CD4-positive, alpha-beta T cell (primary cell): Measurements from ENCODE around the gene ACR. TPM values are rescaled to one million over a fixed set of nuclear protein-coding genes. Genes with fewer than 3 reads are reported as not detected.

Source experiments
- ATAC-seq: fragments of 200-7000 bp; cut with Tn5 transposase; one replicate; pipeline ENCODE4 v1.10.0; 2022; ENCODE audit warnings: mild to moderate bottlenecking; ENCODE audit not compliant: poor library complexity
- CTCF ChIA-PET: fragments of 350-600 bp; sonication (Branson Sonifier 250); formaldehyde crosslinking; loops from one replicate; lab custom pipeline; 2021; ENCODE audit warnings: antibody characterized with exemption, inconsistent platforms; lab: Charles Lee
- POLR2A ChIA-PET: fragments of 350-600 bp; sonication (Branson Sonifier 250); formaldehyde crosslinking; loops from one replicate; lab custom pipeline; 2021; ENCODE audit warnings: antibody characterized with exemption, inconsistent platforms; lab: Charles Lee
- DNase-seq, 14 experiments: peaks; one replicate each; pipeline ENCODE4 v3.0.0-alpha.2; 2013 to 2020; ENCODE audit warnings: mixed read lengths in 2 of 14
- H3K27ac ChIP-seq, 2 donors: one replicate each; pipeline versions ENCODE4 v1.5.1 to v1.7.0; 2013; ENCODE audit warnings: low read length in 2 of 2, low read depth in 1 of 2, mild to moderate bottlenecking in 1 of 2
- H3K27me3 ChIP-seq, 2 experiments: 1 replicate in 1 of 2; 2 replicates in 1 of 2; pipeline versions ENCODE4 v1.6.1 to v1.7.0; 2013; ENCODE audit warnings: low read length in 2 of 2, control low read depth in 1 of 2, mild to moderate bottlenecking in 1 of 2, moderate library complexity in 1 of 2; ENCODE audit not compliant: insufficient read depth in 2 of 2, control insufficient read depth in 1 of 2
- H3K36me3 ChIP-seq: one replicate; pipeline ENCODE4 v1.6.1; 2013; ENCODE audit warnings: low read length, control low read depth; ENCODE audit not compliant: insufficient read depth
- H3K4me1 ChIP-seq: one replicate; pipeline ENCODE4 v1.6.1; 2013; ENCODE audit warnings: low read length, control low read depth; ENCODE audit not compliant: insufficient read depth
- H3K4me3 ChIP-seq: one replicate; pipeline ENCODE4 v1.5.1; 2013; ENCODE audit warnings: mild to moderate bottlenecking, low read length, moderate library complexity
- H3K9me3 ChIP-seq, 2 experiments: 1 replicate in 1 of 2; 2 replicates in 1 of 2; pipeline versions ENCODE4 v1.6.1 to v1.7.0; 2013; ENCODE audit warnings: low read length in 2 of 2, mild to moderate bottlenecking in 2 of 2, control low read depth in 1 of 2, moderate library complexity in 1 of 2; ENCODE audit not compliant: control insufficient read depth in 1 of 2, insufficient read depth in 1 of 2
- H3K27ac Mint-ChIP-seq: one replicate; pipeline ENCODE4 v1.8.0; 2020; ENCODE audit warnings: mixed read lengths
- H3K27me3 Mint-ChIP-seq: one replicate; pipeline ENCODE4 v1.8.0; 2021; ENCODE audit warnings: mixed read lengths
- H3K36me3 Mint-ChIP-seq: one replicate; pipeline ENCODE4 v1.8.0; 2021; ENCODE audit warnings: low read depth, mixed read lengths
- H3K4me1 Mint-ChIP-seq: one replicate; pipeline ENCODE4 v1.8.0; 2021; ENCODE audit warnings: low read depth, mixed read lengths
- H3K4me3 Mint-ChIP-seq: one replicate; pipeline ENCODE4 v1.8.0; 2020; ENCODE audit warnings: mild to moderate bottlenecking, mixed read lengths
- H3K9me3 Mint-ChIP-seq: one replicate; pipeline ENCODE4 v1.8.0; 2020; ENCODE audit warnings: mixed read lengths
- intact Hi-C, 2 experiments: fragments of 100-400 bp; cut with DNase I in 1 of 2; cut with micrococcal nuclease in 1 of 2; formaldehyde crosslinking; loops; one replicate each; pipeline versions ENCODE4 v1.15.1 to v1.9.0; 2023 to 2025; cut with DNase I, micrococcal nuclease
- total RNA-seq, 174 experiments: library from RNA in 2 of 174; stranded (reverse) in 2 of 174; gene quantifications; one replicate each; pipeline ENCODE4 v1.2.3 and lab custom pipeline; 2021 to 2026
- TF ChIP-seq, protein P1 (sequence below): fragments of 200-600 bp; IDR thresholded peaks from one replicate; pipeline ENCODE4 v1.8.0; 2022; ENCODE audit warnings: antibody characterized with exemption, mild to moderate bottlenecking

The ACR gene
- total RNA-seq, 2 experiments from 2014 or later = not detected

DNA sequence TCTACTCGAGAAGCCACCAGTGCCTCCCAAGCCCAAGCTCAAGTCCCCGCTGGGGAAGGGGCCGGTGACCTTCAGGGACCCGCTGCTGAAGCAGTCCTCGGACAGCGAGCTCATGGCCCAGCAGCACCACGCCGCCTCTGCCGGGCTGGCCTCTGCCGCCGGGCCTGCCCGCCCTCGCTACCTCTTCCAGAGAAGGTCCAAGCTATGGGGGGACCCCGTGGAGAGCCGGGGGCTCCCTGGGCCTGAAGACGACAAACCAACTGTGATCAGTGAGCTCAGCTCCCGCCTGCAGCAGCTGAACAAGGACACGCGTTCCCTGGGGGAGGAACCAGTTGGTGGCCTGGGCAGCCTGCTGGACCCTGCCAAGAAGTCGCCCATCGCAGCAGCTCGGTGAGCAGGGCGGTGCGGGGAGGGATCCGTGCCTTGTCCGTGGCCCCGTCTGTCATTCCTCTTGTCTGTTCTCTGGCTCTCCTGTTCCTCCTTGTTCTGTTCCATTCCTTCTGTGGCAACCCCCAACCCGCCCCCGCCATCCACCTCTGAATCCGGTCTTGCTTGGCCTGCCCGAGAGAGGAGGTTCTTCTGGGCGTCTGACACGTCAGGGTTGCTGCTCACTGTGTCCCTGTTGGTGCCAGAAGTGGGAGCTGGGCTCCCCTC, 15.8 kb upstream of the ACR start:
- no peak overlapping the region for H3K4me3 ChIP-seq
- Mint-ChIP-seq H3K36me3 (no peaks in the 10 kb centered on the region), H3K4me1 (no peaks in the 10 kb centered on the region), H3K4me3 (no peak overlapping the region), H3K9me3 (no peaks in the 10 kb centered on the region), H3K27ac (no peak overlapping the region), H3K27me3 (no peaks in the 10 kb centered on the region)
- H3K9me3 ChIP-seq = peaks cover 0 to 5% of the 10 kb centered on the region in 2 experiments
- no peak for ATAC-seq
- no peak overlapping the region for H3K27ac ChIP-seq
- CTCF ChIA-PET = no interaction called here
- H3K4me1 ChIP-seq = no peaks in the 10 kb centered on the region
- intact Hi-C loops = no loop called here
- H3K27me3 ChIP-seq = peaks cover 0 to 3% of the 10 kb centered on the region in 2 experiments
- H3K36me3 ChIP-seq = no peaks in the 10 kb centered on the region
- TF ChIP-seq, protein P1, sequence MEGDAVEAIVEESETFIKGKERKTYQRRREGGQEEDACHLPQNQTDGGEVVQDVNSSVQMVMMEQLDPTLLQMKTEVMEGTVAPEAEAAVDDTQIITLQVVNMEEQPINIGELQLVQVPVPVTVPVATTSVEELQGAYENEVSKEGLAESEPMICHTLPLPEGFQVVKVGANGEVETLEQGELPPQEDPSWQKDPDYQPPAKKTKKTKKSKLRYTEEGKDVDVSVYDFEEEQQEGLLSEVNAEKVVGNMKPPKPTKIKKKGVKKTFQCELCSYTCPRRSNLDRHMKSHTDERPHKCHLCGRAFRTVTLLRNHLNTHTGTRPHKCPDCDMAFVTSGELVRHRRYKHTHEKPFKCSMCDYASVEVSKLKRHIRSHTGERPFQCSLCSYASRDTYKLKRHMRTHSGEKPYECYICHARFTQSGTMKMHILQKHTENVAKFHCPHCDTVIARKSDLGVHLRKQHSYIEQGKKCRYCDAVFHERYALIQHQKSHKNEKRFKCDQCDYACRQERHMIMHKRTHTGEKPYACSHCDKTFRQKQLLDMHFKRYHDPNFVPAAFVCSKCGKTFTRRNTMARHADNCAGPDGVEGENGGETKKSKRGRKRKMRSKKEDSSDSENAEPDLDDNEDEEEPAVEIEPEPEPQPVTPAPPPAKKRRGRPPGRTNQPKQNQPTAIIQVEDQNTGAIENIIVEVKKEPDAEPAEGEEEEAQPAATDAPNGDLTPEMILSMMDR = no peak
- POLR2A ChIA-PET = no interaction called here
- DNase-seq = no peak

DNA sequence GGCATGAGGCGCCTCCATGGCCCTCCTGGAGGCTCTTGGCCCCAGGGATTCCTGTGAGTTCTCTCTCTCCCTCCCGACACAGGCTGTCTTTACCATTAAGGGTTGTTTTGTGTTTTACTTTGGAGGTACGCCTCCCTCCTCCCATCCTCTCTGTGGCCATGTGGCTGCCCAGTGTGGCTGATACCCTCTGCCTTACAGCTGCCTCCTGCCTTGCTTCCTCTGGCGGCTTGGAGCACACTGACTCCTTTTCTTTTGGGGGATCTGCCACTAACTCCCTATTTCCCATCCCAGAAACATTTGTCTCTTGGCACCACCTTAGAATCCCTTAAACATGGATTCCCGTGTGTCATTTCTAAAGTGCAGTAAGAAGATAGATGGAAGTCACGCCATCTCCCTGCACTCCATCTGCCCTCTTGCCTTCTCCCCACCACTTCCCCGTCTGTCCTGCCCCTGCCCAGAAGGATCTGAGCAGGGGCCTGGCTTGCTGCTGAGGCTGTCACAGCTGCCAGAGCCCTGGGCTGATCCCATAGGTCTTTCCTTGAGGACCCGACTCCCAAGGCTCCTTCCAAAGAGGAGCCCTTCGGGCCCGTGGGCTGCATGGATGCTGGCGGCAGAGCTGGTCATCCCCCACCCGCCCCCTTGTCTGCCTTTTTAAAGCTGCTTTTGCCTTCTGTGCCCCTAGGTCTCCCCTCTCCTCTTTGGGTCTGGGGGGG, 15.1 kb upstream of the ACR start:
- Histone ChIP-seq H3K9me3 (peaks cover 0 to 5% of the 10 kb centered on the region in 2 experiments), H3K4me1 (no peaks in the 10 kb centered on the region), H3K27me3 (no peaks in the 10 kb centered on the region), H3K27ac (no peak overlapping the region), H3K4me3 (no peak overlapping the region), H3K36me3 (no peaks in the 10 kb centered on the region)
- ChIA-PET POLR2A (no interaction called here), CTCF (no interaction called here)
- Mint-ChIP-seq H3K27me3 (no peaks in the 10 kb centered on the region), H3K9me3 (no peaks in the 10 kb centered on the region), H3K27ac (no peak overlapping the region), H3K4me1 (no peaks in the 10 kb centered on the region), H3K4me3 (no peak overlapping the region), H3K36me3 (no peaks in the 10 kb centered on the region)
- TF ChIP-seq, protein P1 = no peak
- DNase-seq (no peak), ATAC-seq (no peak)
- intact Hi-C loops = no loop called here

DNA sequence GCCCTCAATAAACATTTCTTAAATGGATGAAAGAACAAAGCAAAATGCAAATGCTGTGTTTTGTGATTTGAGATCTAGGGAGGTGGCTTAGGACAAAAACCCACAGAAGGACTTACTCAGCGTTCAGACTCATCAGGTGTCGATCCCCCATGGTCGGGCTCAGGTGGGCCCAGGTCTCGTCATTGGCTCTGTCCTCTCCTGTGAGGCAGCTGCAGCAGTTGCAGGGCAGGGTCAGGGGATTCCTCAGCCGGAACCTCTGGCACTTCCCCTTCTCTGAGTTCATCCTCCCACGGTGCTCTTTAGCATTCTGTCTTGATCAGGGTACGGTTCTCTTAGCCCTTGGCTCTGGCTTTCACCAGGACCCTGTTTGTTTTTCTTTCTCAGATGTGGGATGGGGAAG, 14.0 kb upstream of the ACR start:
- Histone ChIP-seq H3K27me3 (no peaks in the 10 kb centered on the region), H3K27ac (no peak overlapping the region), H3K9me3 (peaks cover 0 to 5% of the 10 kb centered on the region in 2 experiments), H3K4me1 (no peaks in the 10 kb centered on the region), H3K36me3 (no peaks in the 10 kb centered on the region), H3K4me3 (no peak overlapping the region)
- no peaks in the 10 kb centered on the region for H3K36me3 Mint-ChIP-seq
- TF ChIP-seq, protein P1 = no peak
- no peak overlapping the region for H3K27ac Mint-ChIP-seq
- no peaks in the 10 kb centered on the region for H3K9me3 Mint-ChIP-seq
- ChIA-PET POLR2A (no interaction called here), CTCF (no interaction called here)
- DNase-seq = no peak
- H3K4me3 Mint-ChIP-seq = no peak overlapping the region
- ATAC-seq = no peak
- no peaks in the 10 kb centered on the region for H3K27me3 Mint-ChIP-seq
- H3K4me1 Mint-ChIP-seq = no peaks in the 10 kb centered on the region
- intact Hi-C loops = no loop called here
